ENCODE data around the gene OR14I1.

OR14I1 gene

DNA sequence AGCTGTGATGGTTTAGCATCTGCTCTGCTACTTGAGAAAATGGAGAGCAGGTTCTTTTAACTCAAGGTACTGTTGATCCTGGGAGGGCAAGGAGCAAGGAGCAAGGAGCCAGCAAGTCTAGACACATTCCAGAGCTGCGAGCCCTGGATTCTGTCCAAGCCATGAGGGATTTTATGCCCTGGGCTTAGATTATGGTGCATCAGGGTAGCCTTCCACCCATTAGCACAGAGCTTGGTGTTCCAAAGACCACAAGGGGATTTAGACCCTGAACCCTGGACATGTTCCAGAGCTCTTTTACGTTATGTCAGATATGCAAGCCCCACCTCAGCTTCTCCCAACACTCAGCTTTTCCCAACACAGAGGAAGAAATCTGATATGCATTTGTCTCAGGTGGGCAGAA, 2.0 kb upstream of the OR14I1 start:
- no peak overlapping the region for H3K4me3 ChIP-seq (replicated peaks in 1 of 2; ENCODE audit: low read depth in 2 of 2, low read length in 2 of 2)
- TF ChIP-seq CTCF (IDR thresholded peaks at IDR 0.05; ENCODE audit: low read depth, low read length) = no peak
- no peak for DNase-seq (ENCODE audit: low read depth in 2 of 2)

- no peak overlapping the region for H3K4me3 ChIP-seq (replicated peaks in 1 of 2; ENCODE audit: low read depth in 2 of 2, low read length in 2 of 2)
- TF ChIP-seq CTCF (IDR thresholded peaks at IDR 0.05; ENCODE audit: low read depth, low read length) = no peak
- DNase-seq (ENCODE audit: low read depth in 2 of 2) = no peak
Observed at GRCh38 chr1:248703674-248704073, 1.1 kb upstream of the OR14I1 start.

- no peak for DNase-seq (ENCODE audit: low read depth in 2 of 2)
- no peak overlapping the region for H3K4me3 ChIP-seq (replicated peaks in 1 of 2; ENCODE audit: low read depth in 2 of 2, low read length in 2 of 2)
- no peak for TF ChIP-seq CTCF (IDR thresholded peaks at IDR 0.05; ENCODE audit: low read depth, low read length)
Observed at GRCh38 chr1:248699099-248699498, 3.5 kb downstream of the OR14I1 start.

DNA sequence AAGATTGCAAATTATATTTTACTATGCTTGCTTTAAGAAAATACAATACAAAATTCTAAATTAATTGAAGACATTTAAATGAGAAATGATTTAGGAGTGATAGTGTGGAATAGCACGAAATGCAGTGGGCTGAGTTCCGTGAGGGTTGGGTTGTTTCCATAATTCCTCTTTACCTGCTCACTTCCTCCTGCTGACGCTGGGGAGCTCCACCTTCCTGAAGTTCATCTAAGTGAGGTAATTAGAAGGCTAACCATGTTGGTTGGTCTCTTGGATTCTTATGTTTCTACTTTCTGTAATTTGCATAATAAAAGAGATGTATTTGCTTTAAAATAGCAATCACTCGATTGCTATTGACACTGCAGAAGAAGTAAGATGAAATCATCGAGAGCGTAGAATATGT, 4.7 kb downstream of the OR14I1 start:
- no peak overlapping the region for H3K4me3 ChIP-seq (replicated peaks in 1 of 2; ENCODE audit: low read depth in 2 of 2, low read length in 2 of 2)
- no peak for TF ChIP-seq CTCF (IDR thresholded peaks at IDR 0.05; ENCODE audit: low read depth, low read length)
- no peak for DNase-seq (ENCODE audit: low read depth in 2 of 2)

DNA sequence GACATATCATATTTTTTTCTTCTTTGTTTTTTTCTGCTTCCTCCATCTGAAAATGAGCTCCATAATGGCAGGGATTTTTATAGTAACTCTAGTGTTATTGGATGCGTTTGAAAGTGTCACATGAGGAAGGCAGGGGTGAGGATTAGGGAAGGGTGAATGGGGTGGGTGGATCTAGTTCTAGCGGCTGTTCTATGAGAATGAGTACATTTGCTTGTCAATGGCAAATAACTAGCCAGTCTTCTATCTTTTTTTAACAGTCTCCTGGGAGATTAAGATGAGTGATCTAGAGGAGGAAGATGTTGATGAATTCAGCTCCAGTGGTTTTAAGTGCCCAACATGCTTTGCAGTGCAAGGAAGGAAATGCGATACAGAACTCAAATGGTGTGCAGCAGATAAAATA, 5.8 kb downstream of the OR14I1 start:
- TF ChIP-seq CTCF (IDR thresholded peaks at IDR 0.05; ENCODE audit: low read depth, low read length) = no peak
- no peak overlapping the region for H3K4me3 ChIP-seq (replicated peaks in 1 of 2; ENCODE audit: low read depth in 2 of 2, low read length in 2 of 2)
- DNase-seq (ENCODE audit: low read depth in 2 of 2) = no peak

DNA sequence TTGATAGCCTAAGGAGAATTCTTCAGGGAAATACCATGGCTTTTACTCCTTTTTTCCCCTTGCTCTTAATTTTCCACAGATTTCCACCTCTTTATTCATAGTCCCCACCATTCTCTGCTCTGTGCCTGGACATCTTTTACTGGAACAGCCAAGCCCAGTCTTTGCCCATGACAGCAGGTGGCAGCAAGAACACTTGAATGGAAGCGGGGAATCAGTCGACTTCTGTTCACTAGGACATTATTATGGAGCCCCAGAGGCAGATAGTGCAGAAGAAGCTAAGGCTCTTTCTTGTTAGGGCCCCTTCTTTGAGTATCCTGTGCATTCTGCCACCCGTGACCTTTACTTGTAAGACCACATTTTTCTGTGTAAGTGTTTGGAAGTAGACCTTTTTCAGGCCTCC, 6.3 kb downstream of the OR14I1 start:
- peak in 1 of 2 donors; percentile 2 for DNase-seq (ENCODE audit: low read depth in 2 of 2)
- no peak for TF ChIP-seq CTCF (IDR thresholded peaks at IDR 0.05; ENCODE audit: low read depth, low read length)
- H3K4me3 ChIP-seq (replicated peaks in 1 of 2; ENCODE audit: low read depth in 2 of 2, low read length in 2 of 2) = no peak overlapping the region

DNA sequence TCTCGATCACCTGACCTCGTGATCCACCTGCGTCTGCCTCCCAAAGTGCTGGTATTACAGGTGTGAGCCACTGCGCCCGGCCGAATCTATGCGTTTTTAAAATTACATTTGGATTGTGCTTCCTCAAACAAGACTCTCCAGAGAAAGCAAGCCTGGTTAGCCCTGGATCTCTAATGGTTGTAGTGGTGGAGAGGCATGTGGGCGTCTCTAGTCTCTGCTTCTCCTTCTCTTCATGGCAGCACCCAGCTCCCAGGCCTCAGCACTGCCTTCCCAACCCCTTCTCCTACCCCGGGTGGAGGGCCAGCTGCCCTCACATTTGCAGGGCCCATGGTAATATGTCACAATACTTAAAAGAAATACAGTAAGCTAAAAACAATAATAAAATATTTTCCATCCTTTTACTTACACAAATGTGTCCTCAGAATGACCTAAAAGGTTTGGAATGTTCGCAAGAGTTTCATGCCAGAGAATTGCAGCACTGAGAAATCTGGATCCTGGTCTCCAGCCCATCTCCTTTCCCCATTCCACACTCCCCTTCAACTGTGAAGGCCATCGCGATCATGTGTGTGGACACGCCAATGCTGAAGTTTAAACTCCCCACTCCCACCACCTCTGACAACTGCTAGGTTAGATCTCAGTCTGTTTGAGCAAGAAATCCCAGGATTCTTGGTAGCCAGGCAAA, 7.0 kb downstream of the OR14I1 start:
- no peak overlapping the region for H3K4me3 ChIP-seq (replicated peaks in 1 of 2; ENCODE audit: low read depth in 2 of 2, low read length in 2 of 2)
- TF ChIP-seq CTCF (IDR thresholded peaks at IDR 0.05; ENCODE audit: low read depth, low read length) = no peak
- peak in 1 of 2 donors; percentile 51 for DNase-seq (ENCODE audit: low read depth in 2 of 2)

Data from cardiac fibroblast (primary cell).